HG03097 (cell line): ENCODE measurements around the gene GRPEL2.
A peak's percentile ranks its signal among the peaks of the same experiment; 100 is the strongest.

ENCODE experiments used
- ATAC-seq: cut with Tn5 transposase; IDR thresholded peaks from one replicate; pipeline ENCODE4 v1.9.1; 2021; ENCODE audit not compliant: unreplicated experiment, low FRiP score

GRPEL2 gene

DNA sequence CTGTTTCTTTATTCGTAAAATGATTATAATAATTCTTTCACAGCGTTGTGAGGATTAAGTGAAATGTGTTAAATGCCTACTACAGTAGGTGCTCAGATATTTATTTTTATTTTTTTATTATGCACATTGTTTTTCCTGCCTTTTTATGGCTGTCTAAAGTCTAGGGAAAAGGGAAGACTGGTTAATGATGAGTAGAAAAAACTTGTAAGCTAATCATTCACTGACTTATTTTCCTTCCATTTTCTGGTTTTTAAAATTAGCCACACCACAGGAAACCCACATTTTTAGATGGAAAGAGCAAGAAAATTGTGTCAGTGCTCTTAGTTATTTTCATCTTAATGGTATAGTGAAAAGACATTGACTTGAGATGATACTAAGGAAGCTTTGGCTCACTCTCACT lies 8.6 kb downstream of the GRPEL2 start:
- no peak for ATAC-seq

DNA sequence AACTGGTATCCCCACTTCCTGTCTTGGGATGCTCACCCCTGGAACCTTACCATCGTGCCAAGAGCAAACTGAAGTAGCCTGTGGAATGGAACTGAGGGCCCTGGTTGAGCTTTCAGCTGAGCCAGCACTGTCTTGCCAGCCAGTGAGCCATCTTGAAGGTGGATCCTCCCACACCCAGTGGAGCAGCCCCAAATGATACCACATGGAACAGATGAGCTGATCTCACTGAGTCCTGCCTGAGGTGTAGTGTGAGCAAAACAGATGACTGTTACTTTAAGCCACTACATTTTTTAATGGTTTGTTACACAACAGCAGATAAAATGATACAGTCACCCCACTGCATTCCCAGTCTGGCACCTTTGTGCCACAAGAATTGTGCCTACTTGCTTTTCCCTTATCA lies 10.4 kb downstream of the GRPEL2 start:
- no peak for ATAC-seq

- no peak for ATAC-seq
Observed at GRCh38 chr5:149356391-149356790, 11.1 kb downstream of the GRPEL2 start.

- ATAC-seq: peak; percentile 99
Observed at GRCh38 chr5:149357370-149358293, 12.3 kb downstream of the GRPEL2 start, which contains the start of gene PCYOX1L. PCYOX1L (plus strand) TSS chr5:149358046; CDS start chr5:149358069, 23 bp downstream.

- ATAC-seq: no peak
Observed at GRCh38 chr5:149358294-149358651, 13.0 kb downstream of the GRPEL2 start.

DNA sequence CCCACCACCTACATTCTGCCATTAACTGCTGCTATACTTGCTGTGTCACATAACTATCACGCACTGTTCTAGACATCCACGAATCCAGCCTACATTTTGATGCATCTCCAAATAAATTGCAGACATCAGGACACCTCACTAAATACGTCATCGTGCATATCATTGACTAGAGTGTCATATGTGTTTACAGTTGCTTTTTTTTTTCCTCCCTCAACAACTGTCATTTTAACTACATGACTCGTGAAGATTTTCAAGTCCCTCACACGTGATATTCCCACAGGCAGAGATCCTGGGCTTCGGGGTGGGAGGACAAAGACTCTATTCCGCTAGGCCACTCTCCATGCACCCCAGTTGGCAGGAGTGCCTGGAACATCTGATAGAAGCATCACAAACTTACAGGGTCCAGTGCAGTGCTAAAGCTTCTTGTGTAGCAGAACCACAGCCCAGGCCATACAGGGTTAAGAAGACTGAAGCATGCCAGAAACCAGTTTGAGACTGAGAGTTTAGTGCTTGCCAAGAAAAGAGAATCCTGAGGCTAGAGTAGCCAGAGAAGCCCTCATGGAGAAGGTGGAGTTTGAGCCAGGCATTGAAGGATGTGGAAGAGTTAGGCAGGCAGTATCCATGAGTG lies 13.7 kb downstream of the GRPEL2 start:
- ATAC-seq: no peak

DNA sequence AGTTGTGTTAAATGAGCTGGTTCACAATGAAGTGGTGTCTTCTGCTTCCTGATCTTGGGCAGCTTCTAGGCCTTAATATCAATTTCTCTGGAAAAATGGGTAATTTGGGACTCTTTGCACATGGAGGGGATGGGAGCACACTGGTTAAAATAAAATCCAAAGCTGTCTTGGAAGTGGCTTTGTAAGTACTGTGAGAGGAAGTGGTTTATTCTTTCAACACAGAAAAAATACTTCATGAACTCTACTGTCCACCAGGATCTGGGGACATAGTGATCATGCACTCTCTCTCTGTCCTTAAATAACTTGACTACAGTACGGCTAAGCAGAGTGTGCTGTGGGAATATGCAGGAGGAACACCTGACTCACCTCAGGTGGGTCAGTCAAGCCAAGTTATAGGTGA lies 15.0 kb downstream of the GRPEL2 start:
- no peak for ATAC-seq

- ATAC-seq: no peak
Observed at GRCh38 chr5:149362541-149362940, 17.2 kb downstream of the GRPEL2 start.

DNA sequence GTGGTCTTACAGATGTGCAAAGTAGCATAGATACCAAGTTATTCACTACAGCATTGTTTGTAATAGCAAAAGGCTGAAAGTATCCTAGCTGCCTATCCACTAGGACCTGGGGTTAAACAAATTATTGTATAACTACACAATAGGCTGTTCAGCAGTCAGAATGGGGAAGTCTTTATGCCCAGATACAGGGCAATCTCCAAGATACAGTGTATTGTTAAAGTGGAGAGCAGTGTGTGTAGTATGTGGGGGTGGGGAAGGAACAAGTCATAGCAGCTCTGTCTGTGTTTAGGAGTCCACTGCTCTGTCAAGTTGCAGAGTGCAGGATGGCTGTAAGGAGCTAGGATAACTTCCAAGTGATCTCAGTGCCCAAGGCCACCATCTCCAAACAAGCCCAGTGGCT lies 18.1 kb downstream of the GRPEL2 start:
- no peak for ATAC-seq

- ATAC-seq: no peak
Observed at GRCh38 chr5:149363936-149364335, 18.6 kb downstream of the GRPEL2 start.

DNA sequence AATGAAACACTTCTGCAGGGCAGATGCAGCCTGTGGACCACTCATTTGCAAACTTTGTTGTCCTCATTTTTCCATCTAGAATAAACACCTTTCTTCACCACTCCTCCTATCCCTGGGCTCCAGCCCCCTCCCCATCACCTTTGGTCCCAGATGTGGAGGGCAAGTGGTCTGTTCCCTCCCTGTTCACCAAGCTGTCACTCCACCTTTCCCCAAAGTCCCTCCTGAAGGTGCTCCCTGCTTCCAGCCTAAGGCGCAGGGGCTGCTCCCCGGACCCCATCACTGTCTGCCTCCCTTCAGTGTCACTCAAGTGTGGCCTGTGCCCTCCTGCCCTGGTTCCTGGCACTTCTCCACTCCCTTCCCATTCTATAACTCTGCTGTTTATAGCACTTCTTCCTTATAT lies 19.4 kb downstream of the GRPEL2 start:
- ATAC-seq: no peak

GRCh38 chr5:149365418-149365817 lies 20.1 kb downstream of the GRPEL2 start:
- no peak for ATAC-seq

DNA sequence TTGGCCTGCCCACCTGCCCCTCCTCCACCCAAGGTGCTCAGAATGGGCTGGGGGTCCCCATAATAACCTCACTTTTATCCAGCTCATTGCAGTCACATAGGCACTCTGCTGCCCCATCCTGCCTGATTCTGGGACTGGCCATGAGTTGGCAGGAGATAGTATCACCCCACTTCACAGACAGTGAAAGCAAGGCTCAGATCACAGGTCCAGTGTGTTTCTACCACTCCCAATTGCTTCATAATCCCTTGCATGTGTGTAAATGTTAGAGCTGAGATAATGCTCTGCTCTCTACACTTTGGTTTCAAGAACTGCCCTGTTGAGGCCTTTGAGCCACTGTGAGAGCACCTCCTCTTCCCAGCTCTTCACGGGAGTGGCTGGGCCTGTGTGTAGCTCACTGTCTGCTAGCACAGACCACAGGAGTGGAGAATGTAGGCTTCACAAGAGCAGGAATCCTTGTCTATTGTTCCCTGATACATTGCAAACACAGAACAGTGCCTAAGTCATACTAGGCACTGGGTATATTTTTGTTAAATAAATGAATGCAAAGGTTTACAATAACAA lies 20.9 kb downstream of the GRPEL2 start:
- no peak for ATAC-seq

DNA sequence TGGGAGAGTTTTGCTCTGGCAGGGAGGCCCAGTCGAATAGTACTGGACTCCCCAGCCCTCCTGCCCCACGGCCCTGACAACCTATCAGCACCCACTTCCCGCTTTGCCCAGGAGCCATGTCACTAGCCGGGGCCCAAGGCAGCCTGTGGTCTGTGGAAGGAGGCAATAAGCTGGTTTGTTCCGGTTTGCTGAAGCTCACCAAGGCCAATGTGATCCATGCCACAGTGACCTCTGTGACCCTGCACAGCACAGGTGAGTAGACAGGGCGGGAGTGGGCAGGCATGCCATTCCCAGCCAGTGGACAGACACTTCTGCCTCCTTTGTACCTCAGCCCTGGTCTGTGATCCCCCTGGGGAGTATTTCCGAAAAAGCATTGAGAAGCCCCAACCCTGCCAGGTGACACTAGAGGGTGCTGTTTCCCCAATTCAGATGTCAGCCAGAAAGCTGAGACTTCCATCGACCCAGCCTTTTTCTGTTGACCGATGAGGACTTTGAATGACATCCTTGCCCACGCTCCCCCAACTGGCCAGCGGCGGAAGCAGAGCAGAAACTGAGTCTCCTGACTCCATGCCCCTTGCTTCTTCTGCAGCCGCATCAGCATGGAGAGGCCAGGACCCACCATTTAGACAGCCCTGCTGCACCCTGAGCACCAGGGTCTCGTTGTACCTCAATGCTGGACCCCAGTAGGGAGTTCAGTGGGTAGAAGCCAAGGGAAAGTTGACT lies 22.1 kb downstream of the GRPEL2 start:
- no peak for ATAC-seq

DNA sequence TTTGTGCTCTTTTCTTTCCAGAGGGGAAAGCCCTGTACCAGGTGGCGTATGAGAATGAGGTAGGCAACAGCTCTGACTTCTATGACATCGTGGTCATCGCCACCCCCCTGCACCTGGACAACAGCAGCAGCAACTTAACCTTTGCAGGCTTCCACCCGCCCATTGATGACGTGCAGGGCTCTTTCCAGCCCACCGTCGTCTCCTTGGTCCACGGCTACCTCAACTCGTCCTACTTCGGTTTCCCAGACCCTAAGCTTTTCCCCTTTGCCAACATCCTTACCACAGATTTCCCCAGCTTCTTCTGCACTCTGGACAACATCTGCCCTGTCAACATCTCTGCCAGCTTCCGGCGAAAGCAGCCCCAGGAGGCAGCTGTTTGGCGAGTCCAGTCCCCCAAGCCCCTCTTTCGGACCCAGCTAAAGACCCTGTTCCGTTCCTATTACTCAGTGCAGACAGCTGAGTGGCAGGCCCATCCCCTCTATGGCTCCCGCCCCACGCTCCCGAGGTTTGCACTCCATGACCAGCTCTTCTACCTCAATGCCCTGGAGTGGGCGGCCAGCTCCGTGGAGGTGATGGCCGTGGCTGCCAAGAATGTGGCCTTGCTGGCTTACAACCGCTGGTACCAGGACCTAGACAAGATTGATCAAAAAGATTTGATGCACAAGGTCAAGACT lies 22.8 kb downstream of the GRPEL2 start:
- ATAC-seq: no peak

DNA sequence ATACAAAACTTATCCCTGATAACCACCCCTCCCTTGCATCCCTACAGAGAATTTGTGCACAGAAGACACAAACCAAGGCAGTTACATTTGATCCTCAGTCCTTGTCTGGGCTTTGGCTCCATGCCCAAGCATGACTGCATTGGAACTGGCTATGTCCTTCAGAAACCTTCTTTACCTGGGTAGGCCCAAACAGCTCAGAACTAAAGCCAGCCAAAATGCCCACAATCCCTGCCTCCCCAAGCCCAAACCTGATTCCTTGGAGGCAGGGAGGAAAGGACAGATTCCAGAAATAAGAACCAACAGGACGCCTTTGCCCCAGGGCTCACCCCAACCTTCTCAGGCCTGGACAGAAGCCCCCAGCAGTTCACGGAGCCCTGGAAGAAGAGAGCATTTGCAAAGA lies 25.6 kb downstream of the GRPEL2 start:
- no peak for ATAC-seq

DNA sequence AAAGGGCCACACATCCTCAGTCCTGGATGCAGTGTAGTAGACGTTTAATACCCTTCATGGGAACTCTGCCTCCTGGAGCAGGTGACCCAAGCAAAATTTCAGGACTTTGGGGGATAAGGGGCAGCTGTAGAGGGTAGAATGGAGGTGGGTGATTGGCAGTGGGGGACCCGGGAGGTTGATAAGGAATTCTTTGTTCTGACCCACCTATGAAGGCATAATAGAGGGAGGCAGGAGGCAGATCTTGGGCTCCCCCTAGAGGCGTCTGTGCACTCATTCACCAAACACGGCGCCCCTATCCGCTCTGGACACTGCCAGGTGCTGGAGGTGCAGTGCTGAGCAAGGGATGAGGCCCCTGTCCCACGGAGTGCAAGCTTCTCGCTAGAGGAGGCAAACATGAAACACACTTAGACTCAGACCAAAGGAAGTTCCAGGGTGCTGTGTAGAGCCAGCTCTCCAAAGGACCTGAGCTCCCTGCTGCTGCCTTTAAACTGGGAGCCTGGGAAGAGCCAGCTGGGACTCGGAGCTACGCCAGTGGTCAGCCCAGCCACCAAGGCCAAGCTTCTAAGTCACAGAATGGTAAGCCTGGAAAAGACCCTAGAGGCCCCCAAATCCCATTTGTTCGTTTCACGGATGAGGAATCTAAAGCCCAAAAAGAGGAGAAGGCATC lies 26.1 kb downstream of the GRPEL2 start:
- peak; percentile 59 for ATAC-seq

DNA sequence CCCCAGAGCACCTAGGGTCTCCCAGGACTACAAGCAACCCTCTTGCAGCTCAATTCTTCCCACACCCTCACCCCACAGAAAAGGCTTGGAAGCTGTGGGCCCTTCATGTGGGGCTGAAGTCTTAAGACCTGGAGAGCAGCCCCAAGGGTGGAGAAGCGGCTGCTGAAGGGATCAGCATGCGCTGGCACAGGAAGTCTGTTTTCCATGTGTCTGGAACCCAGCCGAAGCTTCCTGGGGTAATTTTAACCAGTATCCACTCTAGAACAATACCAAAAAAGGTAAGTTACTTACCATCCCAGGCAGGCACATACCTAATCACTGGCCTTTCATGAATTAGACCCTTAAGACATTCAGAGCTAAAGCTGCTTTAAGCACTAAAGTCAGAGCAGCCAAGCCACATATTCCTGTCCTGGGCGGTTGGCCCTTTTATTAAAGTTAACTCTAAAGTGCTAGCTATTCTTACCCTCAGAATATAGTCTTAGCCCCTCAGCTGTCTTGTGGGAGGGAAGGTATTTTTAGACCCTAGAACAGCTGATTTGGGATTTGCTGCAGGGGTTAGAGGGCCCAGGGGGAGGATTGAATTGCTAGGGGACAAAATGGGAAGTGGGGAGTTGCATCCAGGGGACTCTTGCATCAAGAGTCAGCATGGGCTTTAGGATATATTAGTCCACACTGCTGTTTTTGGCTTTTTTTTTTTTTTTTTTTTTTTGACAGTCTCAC lies 26.9 kb downstream of the GRPEL2 start:
- no peak for ATAC-seq

DNA sequence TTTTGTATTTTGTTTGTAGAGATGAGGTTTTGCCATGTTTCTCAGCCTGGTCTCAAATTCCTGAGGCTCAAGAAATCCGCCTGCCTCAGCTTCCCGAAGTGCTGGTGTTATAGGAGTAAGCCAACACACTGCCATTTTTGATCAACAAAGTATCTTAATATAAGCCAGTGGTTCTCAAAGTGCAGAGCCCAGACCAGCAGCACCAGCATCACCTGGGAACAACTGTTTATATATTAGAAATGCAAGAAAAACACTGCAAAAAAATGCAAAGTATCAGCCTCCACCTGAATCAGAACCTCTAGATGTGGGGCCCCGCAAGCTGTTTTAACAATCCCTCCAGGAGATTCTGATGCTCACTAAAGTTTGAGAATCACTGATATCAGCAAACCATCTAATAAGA lies 27.6 kb downstream of the GRPEL2 start:
- ATAC-seq: no peak
